Measurements from ENCODE around the gene MSX1. TPM values are rescaled to one million over a fixed set of nuclear protein-coding genes. Genes with fewer than 3 reads are reported as not detected.
A peak's percentile ranks its signal among the peaks of the same experiment; 100 is the strongest.

MSX1 gene
- 2.1 TPM for total RNA-seq
- long read RNA-seq, partial matches to known transcripts, result 0 of 8 reads
- long read RNA-seq, other reads (novel, unspliced or antisense), result 4 of 8 reads

DNA sequence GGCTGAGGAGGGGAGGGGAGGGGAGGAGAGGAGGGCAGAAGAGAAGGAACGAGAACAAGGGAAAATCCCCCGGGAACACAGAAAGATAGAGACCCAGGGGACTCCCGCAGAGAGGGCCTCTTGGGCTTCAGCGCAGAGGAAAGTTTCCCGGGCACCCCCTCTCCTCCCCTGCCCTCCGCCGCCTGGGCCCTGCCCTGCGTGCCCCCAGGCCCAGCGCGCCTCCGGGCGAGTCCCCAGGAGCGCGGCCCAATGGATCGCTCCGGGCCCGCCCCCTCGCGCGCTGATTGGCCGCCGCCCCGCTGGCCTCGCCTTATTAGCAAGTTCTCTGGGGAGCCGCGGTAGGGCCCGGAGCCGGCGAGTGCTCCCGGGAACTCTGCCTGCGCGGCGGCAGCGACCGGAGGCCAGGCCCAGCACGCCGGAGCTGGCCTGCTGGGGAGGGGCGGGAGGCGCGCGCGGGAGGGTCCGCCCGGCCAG lies at the start of gene MSX1:
Gene MSX1 (plus strand): TSS at position 341 of the 474 bp plus-strand sequence. CDS start 235 bp downstream, outside the sequence.
- peaks cover 35% of the 10 kb centered on the region for H3K4me1 ChIP-seq
- peak; percentile 91 to 97 for ATAC-seq

DNA sequence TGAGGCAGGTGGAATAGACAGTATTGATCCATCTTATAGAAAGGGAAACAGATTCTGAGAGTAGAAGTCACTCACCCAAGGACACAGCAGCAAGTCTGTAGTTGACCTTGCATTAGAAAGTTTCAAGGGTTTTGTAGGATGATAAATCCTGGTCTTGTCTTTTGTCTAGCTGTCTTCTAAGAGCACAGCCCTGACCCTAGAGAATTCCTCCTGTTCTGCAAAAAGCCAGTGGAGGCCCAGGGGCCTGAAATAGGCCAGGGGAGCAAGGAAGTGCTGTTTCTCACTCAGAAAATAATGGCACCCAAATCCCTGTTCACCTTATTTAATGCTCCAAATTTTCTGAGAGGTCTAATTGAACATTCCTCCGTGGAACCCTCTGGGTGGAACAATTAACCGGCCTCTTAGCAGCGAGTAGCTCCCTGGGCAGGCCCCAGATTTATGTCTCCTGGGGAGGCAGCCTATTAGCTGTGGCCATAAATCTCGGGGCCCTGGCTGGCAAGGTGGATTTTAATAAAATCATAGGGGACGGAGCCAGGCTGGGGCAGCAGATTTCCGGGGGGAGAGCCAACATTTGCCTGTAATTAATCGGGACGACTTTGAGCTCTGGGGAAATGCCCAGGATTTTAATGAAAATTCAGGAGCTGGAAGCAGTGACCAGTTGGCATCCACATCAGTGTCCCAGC lies 49.2 kb upstream of the MSX1 start:
- TF ChIP-seq, protein P1, sequence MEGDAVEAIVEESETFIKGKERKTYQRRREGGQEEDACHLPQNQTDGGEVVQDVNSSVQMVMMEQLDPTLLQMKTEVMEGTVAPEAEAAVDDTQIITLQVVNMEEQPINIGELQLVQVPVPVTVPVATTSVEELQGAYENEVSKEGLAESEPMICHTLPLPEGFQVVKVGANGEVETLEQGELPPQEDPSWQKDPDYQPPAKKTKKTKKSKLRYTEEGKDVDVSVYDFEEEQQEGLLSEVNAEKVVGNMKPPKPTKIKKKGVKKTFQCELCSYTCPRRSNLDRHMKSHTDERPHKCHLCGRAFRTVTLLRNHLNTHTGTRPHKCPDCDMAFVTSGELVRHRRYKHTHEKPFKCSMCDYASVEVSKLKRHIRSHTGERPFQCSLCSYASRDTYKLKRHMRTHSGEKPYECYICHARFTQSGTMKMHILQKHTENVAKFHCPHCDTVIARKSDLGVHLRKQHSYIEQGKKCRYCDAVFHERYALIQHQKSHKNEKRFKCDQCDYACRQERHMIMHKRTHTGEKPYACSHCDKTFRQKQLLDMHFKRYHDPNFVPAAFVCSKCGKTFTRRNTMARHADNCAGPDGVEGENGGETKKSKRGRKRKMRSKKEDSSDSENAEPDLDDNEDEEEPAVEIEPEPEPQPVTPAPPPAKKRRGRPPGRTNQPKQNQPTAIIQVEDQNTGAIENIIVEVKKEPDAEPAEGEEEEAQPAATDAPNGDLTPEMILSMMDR (IDR thresholded peaks at IDR 0.05), result no peak
- ATAC-seq, result no peak
- Histone ChIP-seq H3K9me3 (no peaks in the 10 kb centered on the region), H3K36me3 (no peaks in the 10 kb centered on the region), H3K27me3 (ENCODE audit: low read depth) (no peaks in the 10 kb centered on the region), H3K27ac (no peak overlapping the region), H3K4me1 (no peaks in the 10 kb centered on the region), H3K4me3 (no peak overlapping the region)
- no peak for DNase-seq
- intact Hi-C loops (cut with DNase I), result no loop called here

More for the DNA sequence above, at the start of gene MSX1:
- Histone ChIP-seq H3K36me3 (no peaks in the 10 kb centered on the region), H3K27me3 (ENCODE audit: low read depth) (peaks cover 90% of the 10 kb centered on the region), H3K27ac (peak within 1 kb of the TSS; percentile 36), H3K4me3 (peak within 1 kb of the TSS; percentile 70), H3K9me3 (no peaks in the 10 kb centered on the region)
- peak; percentile 87 for DNase-seq
- intact Hi-C loops (cut with DNase I), result no loop called here
- TF ChIP-seq, protein P1 (IDR thresholded peaks at IDR 0.05), result no peak

DNA sequence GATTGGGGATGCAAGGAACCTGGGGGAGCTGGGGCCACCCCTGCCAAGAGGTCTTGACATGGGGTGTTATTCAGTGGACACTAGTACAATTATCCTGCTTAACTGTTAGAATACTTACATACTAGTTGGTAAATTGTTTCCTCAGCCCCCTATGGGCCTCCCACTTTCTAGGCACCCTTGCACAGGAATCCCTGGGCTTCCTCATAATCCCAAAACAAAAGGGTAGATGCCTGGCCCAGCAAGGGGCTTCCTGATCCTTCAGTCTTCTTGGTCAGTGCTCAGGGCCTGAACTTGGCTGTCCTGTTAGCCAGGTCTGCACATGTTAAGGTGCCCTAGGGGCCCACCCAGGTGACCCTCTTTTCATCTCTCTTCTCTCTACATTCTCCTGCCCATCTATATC lies 48.7 kb upstream of the MSX1 start:
- Histone ChIP-seq H3K4me3 (no peak overlapping the region), H3K36me3 (no peaks in the 10 kb centered on the region), H3K9me3 (no peaks in the 10 kb centered on the region), H3K4me1 (no peaks in the 10 kb centered on the region), H3K27me3 (ENCODE audit: low read depth) (no peaks in the 10 kb centered on the region), H3K27ac (no peak overlapping the region)
- intact Hi-C loops (cut with DNase I), result no loop called here
- DNase-seq (no peak), ATAC-seq (no peak)
- TF ChIP-seq, protein P1 (IDR thresholded peaks at IDR 0.05), result no peak

DNA sequence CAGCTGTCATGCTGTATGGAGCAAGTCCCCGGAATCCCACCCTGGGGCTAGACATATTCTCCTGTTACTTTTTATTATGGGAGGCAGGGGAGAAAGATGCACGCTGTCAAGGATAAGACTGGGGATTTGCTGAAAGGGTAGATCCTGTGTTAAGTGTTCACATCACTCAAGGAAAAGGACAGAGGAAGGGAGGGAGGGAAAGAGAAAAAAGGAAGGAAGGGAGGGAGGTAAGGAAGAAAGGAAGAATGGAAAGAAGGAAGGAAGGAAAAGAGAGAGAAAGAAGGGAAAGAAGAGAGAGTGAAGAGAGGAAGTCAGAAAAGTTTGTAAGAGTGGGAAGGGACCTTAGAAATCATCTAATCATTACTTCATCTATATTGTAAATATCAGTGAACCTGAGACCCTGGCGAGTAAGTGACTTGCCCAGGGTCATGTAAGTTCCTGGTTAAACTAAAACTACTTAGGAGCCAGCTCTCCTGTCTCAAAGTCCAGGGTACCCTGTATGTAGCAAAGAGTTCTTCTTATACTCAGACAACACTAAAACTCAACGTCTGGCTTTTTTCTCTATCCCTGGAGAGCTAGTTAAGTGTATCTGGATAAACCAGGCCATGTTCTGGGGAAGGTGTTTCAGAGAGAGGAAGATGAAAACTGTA lies 47.2 kb upstream of the MSX1 start:
- no peak for ATAC-seq
- intact Hi-C loops (cut with DNase I), result no loop called here

DNA sequence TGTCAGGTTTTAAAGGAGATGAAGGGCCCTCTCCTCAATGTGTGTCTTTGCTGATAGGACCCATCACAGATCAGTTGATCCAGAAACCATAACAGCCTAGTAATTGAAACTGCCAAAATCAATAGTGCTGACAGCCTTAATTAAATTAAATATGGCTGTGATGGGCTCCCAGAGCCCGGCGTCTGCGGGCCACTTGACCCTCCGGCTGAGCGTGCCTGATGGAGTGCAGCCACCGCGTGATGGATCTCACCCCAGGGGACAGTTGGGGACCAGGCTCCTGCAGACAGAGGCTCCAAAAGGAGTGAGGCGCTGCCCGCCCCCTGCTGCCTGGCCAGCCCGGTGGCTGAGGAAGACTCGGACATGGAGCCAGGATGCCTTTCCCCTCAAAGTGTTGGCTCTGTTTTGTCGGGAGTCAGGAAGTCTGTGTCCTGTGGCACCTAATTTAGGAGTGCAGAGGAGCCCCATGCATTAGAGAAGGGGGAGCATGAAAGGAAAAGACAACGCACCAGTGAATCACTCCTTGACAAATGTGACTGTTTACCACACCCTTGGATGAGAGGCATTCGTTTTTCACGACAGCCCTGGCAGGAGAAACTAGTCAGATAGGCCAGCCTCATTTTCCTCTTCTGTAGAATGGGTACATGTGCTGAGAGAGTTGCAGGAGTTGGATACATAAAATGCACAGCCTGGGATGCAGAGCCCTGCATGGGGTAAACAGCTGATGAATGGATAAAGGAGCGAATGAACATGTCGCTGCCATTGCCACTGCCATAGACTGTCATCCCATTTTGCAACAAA lies 40.9 kb upstream of the MSX1 start:
- TF ChIP-seq, protein P1 (IDR thresholded peaks at IDR 0.05), result no peak

More for the DNA sequence above, 47.2 kb upstream of the MSX1 start:
- no peaks in the 10 kb centered on the region for H3K36me3 ChIP-seq
- H3K27ac ChIP-seq, result no peak overlapping the region
- H3K4me3 ChIP-seq, result no peak overlapping the region
- H3K4me1 ChIP-seq, result no peaks in the 10 kb centered on the region
- TF ChIP-seq, protein P1 (IDR thresholded peaks at IDR 0.05), result no peak
- DNase-seq, result no peak
- H3K27me3 ChIP-seq (ENCODE audit: low read depth), result no peaks in the 10 kb centered on the region
- no peaks in the 10 kb centered on the region for H3K9me3 ChIP-seq

More for the DNA sequence above, 40.9 kb upstream of the MSX1 start:
- DNase-seq, result no peak
- intact Hi-C loops (cut with DNase I), result no loop called here
- H3K4me1 ChIP-seq, result no peaks in the 10 kb centered on the region
- H3K4me3 ChIP-seq, result no peak overlapping the region
- no peaks in the 10 kb centered on the region for H3K9me3 ChIP-seq
- no peak overlapping the region for H3K27ac ChIP-seq
- H3K36me3 ChIP-seq, result no peaks in the 10 kb centered on the region
- H3K27me3 ChIP-seq (ENCODE audit: low read depth), result no peaks in the 10 kb centered on the region
- no peak for ATAC-seq

Measured in lower lobe of right lung (tissue), 2 donors.